Spleen (tissue), 7 donors: ENCODE data around the gene RIPK1.

Source experiments
- CTCF ChIP-seq, 11 experiments: fragments of 200-600 bp in 7 of 11; fragments of 450-650 bp in 4 of 11; sonication (generic) in 4 of 11; IDR thresholded peaks in 8 of 11; conservative IDR thresholded peaks in 3 of 11; 1 replicate in 7 of 11; 2 replicates in 4 of 11; pipeline versions ENCODE4 v1.4.0 to v1.8.0; 2016 to 2021; ENCODE audit warnings: antibody characterized with exemption in 11 of 11, inconsistent platforms in 4 of 11, mild to moderate bottlenecking in 1 of 11
- POLR2A ChIP-seq, 3 donors: fragments of 450-650 bp; IDR thresholded peaks; one replicate each; pipeline ENCODE4 v1.5.1; 2017; ENCODE audit warnings: antibody characterized with exemption in 3 of 3, mild to moderate bottlenecking in 1 of 3
- POLR2AphosphoS5 ChIP-seq, 3 donors: sonication (generic); formaldehyde crosslinking; IDR thresholded peaks; one replicate each; pipeline ENCODE4 v1.5.1; 2017; ENCODE audit warnings: antibody characterized with exemption in 3 of 3
- donor health status: DM: no; HTN: no; CAD: no; lungs with moderate emphysema.
- donor health status: DM: no; HTN: no; CAD: no.
- donor health status: DM: no; HTN: no; CAD: no.

- TF ChIP-seq CTCF (IDR thresholded peaks at IDR 0.05 in 8 of 11, conservative IDR thresholded peaks at IDR 0.05 in 3 of 11) (no peak), POLR2A (IDR thresholded peaks at IDR 0.05) (no peak), POLR2AphosphoS5 (IDR thresholded peaks at IDR 0.05) (no peak)
Observed at GRCh38 chr6:3032986-3033385, 35.3 kb upstream of the RIPK1 start.
